Neural progenitor cell (in vitro differentiated cells): ENCODE data around the gene FAM110A. TPM values are rescaled to one million over a fixed set of nuclear protein-coding genes. Genes with fewer than 3 reads are reported as not detected.
"Not testable (repeated sequence)": the region's sequence is repeated elsewhere in the genome, so short reads cannot be mapped to it uniquely, and the experiment has no call there.

Experiments
- DNase-seq: peaks from one replicate; pipeline ENCODE4 v3.0.0-alpha.2; 2016; ENCODE audit warnings: low spot score
- H2AFZ ChIP-seq: fragments of 200-600 bp; sonication (generic); replicated peaks from 2 replicates; pipeline ENCODE4 v1.6.1; 2016; ENCODE audit warnings: antibody characterized with exemption
- H3F3A ChIP-seq: fragments of 200-600 bp; sonication (generic); 2 replicates; pipeline ENCODE4 v1.6.1; 2016; ENCODE audit warnings: antibody characterized with exemption, low read depth
- H3K27ac ChIP-seq: fragments of 200-600 bp; sonication (generic); 2 replicates; pipeline ENCODE4 v1.5.1; 2016; ENCODE audit warnings: mild to moderate bottlenecking
- H3K27me3 ChIP-seq: fragments of 200-600 bp; sonication (generic); 2 replicates; pipeline ENCODE4 v1.6.1; 2016; ENCODE audit warnings: mild to moderate bottlenecking, moderate library complexity
- H3K36me3 ChIP-seq: fragments of 200-600 bp; sonication (generic); 2 replicates; pipeline ENCODE4 v1.5.1; 2016
- H3K4me1 ChIP-seq: fragments of 200-600 bp; sonication (generic); 2 replicates; pipeline ENCODE4 v1.6.1; 2016; ENCODE audit warnings: mixed run types
- H3K4me2 ChIP-seq: fragments of 200-600 bp; sonication (generic); 2 replicates; pipeline ENCODE4 v1.6.1; 2016
- H3K4me3 ChIP-seq: fragments of 200-600 bp; sonication (generic); 2 replicates; pipeline ENCODE4 v1.5.1; 2016
- H3K79me2 ChIP-seq: fragments of 200-600 bp; sonication (generic); 2 replicates; pipeline ENCODE4 v1.6.1; 2016; ENCODE audit warnings: low read depth
- H3K9ac ChIP-seq: fragments of 200-600 bp; sonication (generic); 2 replicates; pipeline ENCODE4 v1.6.1; 2016
- H3K9me3 ChIP-seq: fragments of 200-600 bp; sonication (generic); 2 replicates; pipeline ENCODE4 v1.5.1; 2016; ENCODE audit warnings: low read depth
- H4K20me1 ChIP-seq: fragments of 200-600 bp; sonication (generic); 2 replicates; pipeline ENCODE4 v1.6.1; 2016; ENCODE audit warnings: low read depth
- H3K27ac Mint-ChIP-seq: 3 replicates; pipeline ENCODE4 v1.8.0; 2021; ENCODE audit warnings: mixed read lengths
- H3K27me3 Mint-ChIP-seq: 2 replicates; pipeline ENCODE4 v1.8.0; 2022; ENCODE audit warnings: low read depth, mild to moderate bottlenecking, inconsistent platforms, moderate library complexity, mixed read lengths; ENCODE audit not compliant: insufficient read depth
- H3K36me3 Mint-ChIP-seq: 3 replicates; pipeline ENCODE4 v1.8.0; 2021; ENCODE audit warnings: mixed read lengths
- H3K4me1 Mint-ChIP-seq: 3 replicates; pipeline ENCODE4 v1.8.0; 2021; ENCODE audit warnings: mixed read lengths
- H3K4me3 Mint-ChIP-seq: 3 replicates; pipeline ENCODE4 v1.8.0; 2021; ENCODE audit warnings: mild to moderate bottlenecking, moderate library complexity, mixed read lengths
- H3K9me3 Mint-ChIP-seq: 3 replicates; pipeline ENCODE4 v1.8.0; 2020; ENCODE audit warnings: mixed read lengths
- EZH2 ChIP-seq: fragments of 200-600 bp; sonication (generic); IDR thresholded peaks from 2 replicates; pipeline ENCODE4 v1.6.1; 2017; ENCODE audit warnings: antibody characterized with exemption, mild to moderate bottlenecking, moderate library complexity
- EZH2phosphoT487 ChIP-seq: fragments of 200-600 bp; sonication (generic); IDR thresholded peaks from 2 replicates; pipeline ENCODE4 v1.6.1; 2017; ENCODE audit warnings: antibody characterized with exemption
- total RNA-seq: library from RNA; depleted of rRNA; stranded (reverse); fragments of >200 nt; gene quantifications from 2 replicates; pipeline ENCODE4 v1.2.3, GENCODE V29; 2015; ENCODE audit warnings: low replicate concordance
- TF ChIP-seq, protein P1 (sequence below): fragments of 200-600 bp; sonication (generic); IDR thresholded peaks from 2 replicates; pipeline ENCODE4 v1.5.1; 2017; ENCODE audit warnings: antibody characterized with exemption, mild to moderate bottlenecking

FAM110A gene
- total RNA-seq, 1 donor from 2014 or later: 2.9 TPM

DNA sequence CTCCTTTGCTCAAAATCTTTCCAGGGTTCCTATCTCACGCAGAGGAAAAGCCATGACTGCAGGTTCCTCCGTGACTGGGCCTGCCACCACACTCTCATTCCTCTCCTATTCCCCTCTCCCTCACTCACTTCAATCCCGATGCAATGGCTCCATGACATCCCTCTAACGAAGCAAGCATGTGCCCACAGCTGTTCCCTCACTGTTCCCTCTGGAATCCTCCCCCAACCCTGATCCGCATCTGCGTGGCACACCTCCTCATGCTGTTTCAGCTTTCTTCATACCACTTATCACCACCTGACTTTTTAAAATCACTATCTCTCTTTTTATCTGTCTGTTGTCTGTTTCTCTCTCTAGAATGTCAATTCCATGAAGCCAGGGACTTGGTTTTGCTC, 57.1 kb downstream of the FAM110A start:
- H3K4me3 Mint-ChIP-seq: peak overlapping the region; percentile 0
- TF ChIP-seq, protein P1, sequence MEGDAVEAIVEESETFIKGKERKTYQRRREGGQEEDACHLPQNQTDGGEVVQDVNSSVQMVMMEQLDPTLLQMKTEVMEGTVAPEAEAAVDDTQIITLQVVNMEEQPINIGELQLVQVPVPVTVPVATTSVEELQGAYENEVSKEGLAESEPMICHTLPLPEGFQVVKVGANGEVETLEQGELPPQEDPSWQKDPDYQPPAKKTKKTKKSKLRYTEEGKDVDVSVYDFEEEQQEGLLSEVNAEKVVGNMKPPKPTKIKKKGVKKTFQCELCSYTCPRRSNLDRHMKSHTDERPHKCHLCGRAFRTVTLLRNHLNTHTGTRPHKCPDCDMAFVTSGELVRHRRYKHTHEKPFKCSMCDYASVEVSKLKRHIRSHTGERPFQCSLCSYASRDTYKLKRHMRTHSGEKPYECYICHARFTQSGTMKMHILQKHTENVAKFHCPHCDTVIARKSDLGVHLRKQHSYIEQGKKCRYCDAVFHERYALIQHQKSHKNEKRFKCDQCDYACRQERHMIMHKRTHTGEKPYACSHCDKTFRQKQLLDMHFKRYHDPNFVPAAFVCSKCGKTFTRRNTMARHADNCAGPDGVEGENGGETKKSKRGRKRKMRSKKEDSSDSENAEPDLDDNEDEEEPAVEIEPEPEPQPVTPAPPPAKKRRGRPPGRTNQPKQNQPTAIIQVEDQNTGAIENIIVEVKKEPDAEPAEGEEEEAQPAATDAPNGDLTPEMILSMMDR: no peak
- TF ChIP-seq EZH2 (no peak), EZH2phosphoT487 (no peak)
- peaks cover under 1% of the 10 kb centered on the region for H4K20me1 ChIP-seq

DNA sequence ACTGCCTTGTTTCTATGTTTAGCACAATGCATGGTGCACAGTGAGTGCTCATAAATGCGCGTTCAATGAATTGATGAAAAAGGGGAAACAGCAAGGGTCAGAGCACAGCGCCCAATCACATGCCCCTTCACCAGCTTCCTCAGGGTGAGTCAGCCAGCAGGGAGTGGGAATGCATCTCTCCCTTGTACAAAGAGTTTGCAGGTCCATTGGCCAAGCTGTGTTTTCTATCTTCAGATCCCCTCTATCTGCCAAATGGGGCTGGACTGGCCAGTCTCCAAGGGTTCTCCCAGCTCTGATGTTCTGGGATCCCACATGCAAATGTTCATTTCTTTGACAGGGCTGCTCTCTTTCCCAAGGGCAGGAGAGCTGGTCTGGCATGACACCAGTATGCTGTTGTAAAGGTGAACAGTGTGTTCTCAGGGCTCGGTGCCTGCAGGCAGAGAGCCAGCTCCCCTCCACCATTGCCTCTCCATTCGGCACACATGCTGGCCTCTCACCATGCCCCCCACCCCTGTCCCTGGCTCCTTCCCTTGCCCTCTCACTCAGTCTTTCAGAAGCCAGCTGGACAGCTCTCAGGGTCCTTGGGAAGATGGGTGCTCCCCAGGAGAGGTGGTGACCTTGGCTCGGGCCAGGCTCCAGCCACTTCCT, 57.7 kb downstream of the FAM110A start:
- H3K36me3 ChIP-seq: no peaks in the 10 kb centered on the region
- TF ChIP-seq, protein P1: no peak
- TF ChIP-seq EZH2: no peak
- TF ChIP-seq EZH2phosphoT487: no peak
- peak overlapping the region; percentile 18 for H3K27ac Mint-ChIP-seq

More for the DNA sequence above, 57.1 kb downstream of the FAM110A start:
- DNase-seq: no peak
- Mint-ChIP-seq H3K4me1 (peaks cover 23% of the 10 kb centered on the region), H3K9me3 (no peaks in the 10 kb centered on the region), H3K27ac (peak overlapping the region; percentile 18), H3K36me3 (no peaks in the 10 kb centered on the region), H3K27me3 (peaks cover 1% of the 10 kb centered on the region)
- no peaks in the 10 kb centered on the region for H3F3A ChIP-seq
- no peak overlapping the region for H3K27ac ChIP-seq
- no peak overlapping the region for H3K4me2 ChIP-seq
- H3K9me3 ChIP-seq: no peaks in the 10 kb centered on the region
- H3K9ac ChIP-seq: no peak overlapping the region
- H3K79me2 ChIP-seq: no peaks in the 10 kb centered on the region
- H3K4me3 ChIP-seq: no peak overlapping the region
- H3K36me3 ChIP-seq: no peaks in the 10 kb centered on the region
- no peak overlapping the region for H2AFZ ChIP-seq
- peaks cover 14% of the 10 kb centered on the region for H3K27me3 ChIP-seq
- H3K4me1 ChIP-seq: no peaks in the 10 kb centered on the region

DNA sequence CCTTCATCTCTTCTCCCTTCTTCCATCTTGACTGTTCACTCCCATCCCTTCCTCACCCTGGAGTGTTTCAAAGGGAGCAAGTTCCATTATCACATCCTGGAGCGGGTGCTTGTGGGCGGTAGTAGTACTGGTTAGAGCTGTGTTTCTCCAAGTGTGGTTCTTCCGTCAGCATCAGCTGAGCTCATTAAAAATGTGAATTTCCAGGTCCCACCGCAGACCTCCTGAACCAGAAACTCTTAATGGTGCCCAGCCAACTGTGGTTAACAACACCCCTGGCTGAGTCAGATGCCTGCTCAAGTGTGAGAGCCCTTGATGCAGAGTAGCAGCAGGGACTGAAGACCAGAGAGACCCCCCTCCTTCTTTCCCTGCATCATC, 58.2 kb downstream of the FAM110A start:
- H3F3A ChIP-seq: no peaks in the 10 kb centered on the region
- H2AFZ ChIP-seq: no peak overlapping the region
- peaks cover 2% of the 10 kb centered on the region for H3K27me3 Mint-ChIP-seq
- no peak for TF ChIP-seq EZH2
- TF ChIP-seq EZH2phosphoT487: no peak
- TF ChIP-seq, protein P1: no peak
- DNase-seq: no peak
- H3K79me2 ChIP-seq: no peaks in the 10 kb centered on the region
- no peak overlapping the region for H3K4me3 ChIP-seq
- no peak overlapping the region for H3K27ac Mint-ChIP-seq
- no peaks in the 10 kb centered on the region for H3K36me3 Mint-ChIP-seq
- H3K4me1 ChIP-seq: no peaks in the 10 kb centered on the region
- H3K9me3 ChIP-seq: no peaks in the 10 kb centered on the region
- no peaks in the 10 kb centered on the region for H3K36me3 ChIP-seq
- H3K4me2 ChIP-seq: no peak overlapping the region
- H3K27me3 ChIP-seq: peaks cover 3% of the 10 kb centered on the region
- no peak overlapping the region for H3K4me3 Mint-ChIP-seq
- no peak overlapping the region for H3K27ac ChIP-seq
- peaks cover 23% of the 10 kb centered on the region for H3K4me1 Mint-ChIP-seq
- no peaks in the 10 kb centered on the region for H4K20me1 ChIP-seq
- H3K9me3 Mint-ChIP-seq: no peaks in the 10 kb centered on the region
- no peak overlapping the region for H3K9ac ChIP-seq

More for the DNA sequence above, 57.7 kb downstream of the FAM110A start:
- H3K4me1 ChIP-seq: no peaks in the 10 kb centered on the region
- no peaks in the 10 kb centered on the region for H4K20me1 ChIP-seq
- no peak for DNase-seq
- H3K27ac ChIP-seq: no peak overlapping the region
- Mint-ChIP-seq H3K27me3 (peaks cover under 1% of the 10 kb centered on the region), H3K36me3 (no peaks in the 10 kb centered on the region), H3K4me3 (peak overlapping the region; percentile 0), H3K9me3 (no peaks in the 10 kb centered on the region), H3K4me1 (peaks cover 23% of the 10 kb centered on the region)
- H3K27me3 ChIP-seq: peaks cover 8% of the 10 kb centered on the region
- no peaks in the 10 kb centered on the region for H3K9me3 ChIP-seq
- no peaks in the 10 kb centered on the region for H3F3A ChIP-seq
- no peak overlapping the region for H3K9ac ChIP-seq
- H2AFZ ChIP-seq: no peak overlapping the region
- H3K4me2 ChIP-seq: no peak overlapping the region
- no peaks in the 10 kb centered on the region for H3K79me2 ChIP-seq
- H3K4me3 ChIP-seq: no peak overlapping the region

DNA sequence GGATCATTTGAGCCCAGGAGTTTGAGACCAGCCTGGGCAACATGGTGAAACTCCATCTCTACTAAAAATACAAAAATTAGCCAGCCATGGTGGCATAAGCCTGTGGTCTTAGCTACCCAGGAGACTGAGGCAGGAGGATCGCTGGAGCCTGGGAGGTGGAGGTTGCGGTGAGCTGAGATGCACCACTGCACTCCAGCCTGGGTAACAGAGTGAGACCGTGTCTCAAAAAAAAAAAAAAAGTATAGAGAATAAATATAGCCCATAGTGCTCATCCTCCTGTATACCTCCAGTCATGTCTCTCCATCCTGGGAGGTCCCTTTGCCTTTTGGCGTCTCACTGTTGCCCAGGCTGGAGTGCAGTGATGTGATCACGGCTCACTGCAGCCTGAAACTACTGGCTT, 58.9 kb downstream of the FAM110A start:
- H2AFZ ChIP-seq, H3K9ac ChIP-seq, H3K27ac ChIP-seq, H3K4me3 Mint-ChIP-seq, H3K79me2 ChIP-seq, H3K4me3 ChIP-seq, H4K20me1 ChIP-seq, H3K36me3 Mint-ChIP-seq, H3K4me1 ChIP-seq, H3K27ac Mint-ChIP-seq, H3K27me3 Mint-ChIP-seq, H3K4me2 ChIP-seq, H3K9me3 Mint-ChIP-seq, H3K27me3 ChIP-seq, DNase-seq, H3F3A ChIP-seq, H3K36me3 ChIP-seq, H3K9me3 ChIP-seq: not testable (repeated sequence)
- peaks cover 23% of the 10 kb centered on the region for H3K4me1 Mint-ChIP-seq
